CD4-positive, alpha-beta T cell treated with Interleukin-10 for 1 hour (primary cell): ENCODE results near the gene MDC1.
"Not testable (repeated sequence)": the region's sequence is repeated elsewhere in the genome, so short reads cannot be mapped to it uniquely, and the experiment has no call there.

Experiments used
- DNase-seq: peaks from one replicate; pipeline ENCODE4 v3.0.0-alpha.2; 2020

MDC1 gene, protein sequence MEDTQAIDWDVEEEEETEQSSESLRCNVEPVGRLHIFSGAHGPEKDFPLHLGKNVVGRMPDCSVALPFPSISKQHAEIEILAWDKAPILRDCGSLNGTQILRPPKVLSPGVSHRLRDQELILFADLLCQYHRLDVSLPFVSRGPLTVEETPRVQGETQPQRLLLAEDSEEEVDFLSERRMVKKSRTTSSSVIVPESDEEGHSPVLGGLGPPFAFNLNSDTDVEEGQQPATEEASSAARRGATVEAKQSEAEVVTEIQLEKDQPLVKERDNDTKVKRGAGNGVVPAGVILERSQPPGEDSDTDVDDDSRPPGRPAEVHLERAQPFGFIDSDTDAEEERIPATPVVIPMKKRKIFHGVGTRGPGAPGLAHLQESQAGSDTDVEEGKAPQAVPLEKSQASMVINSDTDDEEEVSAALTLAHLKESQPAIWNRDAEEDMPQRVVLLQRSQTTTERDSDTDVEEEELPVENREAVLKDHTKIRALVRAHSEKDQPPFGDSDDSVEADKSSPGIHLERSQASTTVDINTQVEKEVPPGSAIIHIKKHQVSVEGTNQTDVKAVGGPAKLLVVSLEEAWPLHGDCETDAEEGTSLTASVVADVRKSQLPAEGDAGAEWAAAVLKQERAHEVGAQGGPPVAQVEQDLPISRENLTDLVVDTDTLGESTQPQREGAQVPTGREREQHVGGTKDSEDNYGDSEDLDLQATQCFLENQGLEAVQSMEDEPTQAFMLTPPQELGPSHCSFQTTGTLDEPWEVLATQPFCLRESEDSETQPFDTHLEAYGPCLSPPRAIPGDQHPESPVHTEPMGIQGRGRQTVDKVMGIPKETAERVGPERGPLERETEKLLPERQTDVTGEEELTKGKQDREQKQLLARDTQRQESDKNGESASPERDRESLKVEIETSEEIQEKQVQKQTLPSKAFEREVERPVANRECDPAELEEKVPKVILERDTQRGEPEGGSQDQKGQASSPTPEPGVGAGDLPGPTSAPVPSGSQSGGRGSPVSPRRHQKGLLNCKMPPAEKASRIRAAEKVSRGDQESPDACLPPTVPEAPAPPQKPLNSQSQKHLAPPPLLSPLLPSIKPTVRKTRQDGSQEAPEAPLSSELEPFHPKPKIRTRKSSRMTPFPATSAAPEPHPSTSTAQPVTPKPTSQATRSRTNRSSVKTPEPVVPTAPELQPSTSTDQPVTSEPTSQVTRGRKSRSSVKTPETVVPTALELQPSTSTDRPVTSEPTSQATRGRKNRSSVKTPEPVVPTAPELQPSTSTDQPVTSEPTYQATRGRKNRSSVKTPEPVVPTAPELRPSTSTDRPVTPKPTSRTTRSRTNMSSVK (N-terminal part only)

DNA sequence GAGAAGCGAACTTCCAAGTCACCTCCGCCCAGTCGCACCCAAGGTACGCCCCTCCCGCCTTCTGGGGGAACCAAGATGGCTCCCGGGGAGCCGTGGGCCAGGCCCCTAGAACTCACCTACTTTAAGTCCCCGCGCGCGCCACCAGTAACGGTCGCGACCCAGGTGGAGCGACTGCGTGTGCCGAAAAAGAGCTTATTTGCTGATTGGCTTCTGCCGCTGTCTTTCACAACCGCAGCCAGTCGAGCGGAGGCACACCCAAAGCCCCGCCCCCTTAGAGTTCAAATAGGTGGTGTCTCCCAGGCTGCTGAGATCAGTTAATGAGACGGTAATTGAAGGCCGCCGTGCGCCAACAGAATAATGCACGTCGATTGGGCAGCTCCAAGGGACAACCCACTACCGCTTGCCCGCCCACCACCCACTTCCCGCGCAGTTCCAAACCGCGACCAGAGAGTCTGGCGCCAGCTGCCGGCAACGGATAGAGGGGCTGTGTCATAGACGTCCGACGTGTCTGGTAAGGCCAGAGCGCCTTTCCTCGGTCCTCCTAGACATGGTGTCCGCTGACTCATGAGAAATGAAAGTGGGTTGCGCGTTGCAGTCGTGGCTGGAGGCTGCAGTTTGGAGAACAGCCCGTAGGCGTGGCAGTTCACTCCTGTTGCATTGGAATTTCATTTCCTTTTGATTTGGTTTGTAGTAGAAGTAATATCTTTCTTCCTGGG, at the start of gene MDC1:
Gene MDC1, minus strand, starts transcription at position 153 of the 716 bp plus-strand sequence. CDS start 2,106 bp downstream, outside the sequence.
- peak; percentile 100 for DNase-seq

DNA sequence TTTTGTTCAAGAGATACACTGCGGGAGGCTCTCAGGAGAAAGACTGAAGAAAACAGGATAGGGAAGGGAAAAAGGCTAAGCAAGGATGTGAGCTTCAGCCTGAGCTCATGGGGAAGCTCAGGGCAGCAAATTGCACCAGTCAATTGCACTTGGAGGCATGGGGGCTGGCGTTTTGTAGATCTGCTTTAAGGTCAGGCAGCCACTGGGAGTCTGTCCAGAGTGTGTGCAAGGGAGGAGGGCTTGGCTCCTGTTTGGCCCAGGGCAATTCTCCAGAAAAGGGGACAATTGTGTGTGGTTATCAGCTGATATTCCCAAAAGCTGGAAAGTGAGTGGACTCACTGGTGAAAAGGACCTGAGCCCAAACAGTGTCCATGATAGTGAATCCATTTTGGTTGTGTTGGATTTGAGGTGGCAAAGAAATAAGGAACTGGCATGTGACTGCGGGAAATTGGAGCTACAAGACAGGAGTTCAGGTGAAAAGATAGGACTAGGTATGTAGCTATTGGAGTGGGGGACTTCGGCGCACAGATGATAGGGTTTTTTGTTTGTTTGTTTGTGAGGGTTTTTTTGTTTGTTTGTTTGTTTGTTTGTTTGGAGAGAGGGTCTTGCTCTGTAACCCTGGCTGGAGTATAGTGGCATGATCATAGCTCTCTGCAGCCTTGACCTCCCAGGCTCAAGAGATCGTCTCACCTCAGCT, 49.5 kb upstream of the MDC1 start:
- DNase-seq = no peak

DNA sequence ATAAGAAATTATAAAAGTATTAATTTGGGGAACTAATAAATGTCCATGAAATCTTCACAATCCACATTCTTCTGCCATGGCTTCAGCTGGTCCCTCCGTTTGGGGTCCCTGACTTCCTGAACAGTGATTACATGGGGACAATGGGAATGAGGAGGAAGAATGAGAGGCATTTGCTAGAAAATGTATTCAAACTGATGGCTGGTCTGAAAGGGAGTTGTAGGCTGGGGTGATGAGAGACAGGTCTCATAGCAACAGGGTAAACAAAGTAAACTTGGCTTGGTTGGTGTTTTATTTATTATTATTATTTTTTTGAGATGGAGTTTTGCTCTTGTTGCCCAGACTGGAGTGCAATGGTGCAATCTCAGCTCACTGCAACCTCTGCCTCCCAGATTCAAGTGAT, 48.4 kb upstream of the MDC1 start:
- DNase-seq = not testable (repeated sequence)

DNA sequence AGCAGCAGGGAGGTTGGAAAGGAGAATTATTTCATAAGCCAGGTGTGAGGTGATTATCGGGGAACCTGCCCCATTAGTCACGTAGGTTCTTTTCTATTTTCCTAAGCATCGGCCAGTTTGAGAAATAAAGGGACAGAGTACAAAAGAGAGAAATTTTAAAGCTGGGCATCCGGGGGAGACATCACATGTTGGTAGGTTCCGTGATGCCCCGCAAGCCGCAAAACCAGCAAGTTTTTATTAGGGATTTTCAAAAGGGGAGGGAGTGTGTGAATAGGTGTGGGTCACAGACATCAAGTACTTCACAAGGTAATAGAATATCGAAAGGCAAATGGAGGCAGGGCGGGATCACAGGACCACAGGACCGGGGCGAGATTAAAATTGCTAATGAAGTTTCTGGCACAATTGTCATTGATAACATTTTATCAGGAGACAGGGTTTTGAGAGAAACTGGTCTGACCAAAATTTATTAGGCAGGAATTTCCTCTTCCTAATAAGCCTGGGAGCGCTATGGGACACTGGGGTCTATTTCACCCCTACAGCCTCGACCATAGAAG, 47.5 kb upstream of the MDC1 start:
- not testable (repeated sequence) for DNase-seq

DNA sequence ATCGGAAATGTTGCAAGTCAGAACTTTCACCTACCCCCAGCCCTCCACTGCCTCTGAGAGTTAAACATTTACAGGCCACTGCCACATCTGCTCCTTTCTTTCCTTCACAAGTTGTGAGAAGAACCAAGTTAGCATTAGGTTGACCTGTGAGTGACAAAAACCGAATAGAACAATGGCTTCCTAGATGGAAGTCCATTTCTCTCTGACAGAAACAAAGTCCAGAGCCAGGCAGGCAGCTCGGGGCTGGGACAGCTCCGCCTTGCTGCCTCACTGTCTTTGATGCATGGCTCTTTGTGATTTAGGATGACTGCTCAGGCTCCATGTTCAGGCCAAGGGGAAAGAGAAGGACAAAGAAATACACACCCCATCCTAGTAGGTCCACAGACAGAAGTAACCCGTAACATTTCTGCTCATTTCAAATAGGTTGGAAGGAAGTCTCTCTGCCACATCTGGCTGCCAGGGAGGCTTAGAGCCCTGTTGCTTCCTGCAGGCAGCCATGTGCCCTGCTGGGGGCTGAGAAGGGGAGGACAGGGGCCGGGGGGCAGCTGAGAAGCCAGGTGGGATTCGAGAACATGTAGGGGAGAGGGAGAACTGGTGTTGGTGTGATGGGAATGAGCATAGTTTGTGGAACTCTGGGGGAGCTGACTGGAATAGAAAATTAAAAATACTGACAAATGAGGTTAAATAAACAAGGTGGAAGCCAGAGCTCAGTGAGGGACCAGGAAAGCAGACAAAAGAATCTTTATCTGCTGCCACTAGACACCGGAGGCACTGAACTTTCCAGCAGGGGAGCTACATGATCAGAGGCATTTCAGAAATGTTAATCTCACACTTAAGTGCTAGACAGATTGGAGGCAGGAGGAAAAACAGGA, 46.8 kb upstream of the MDC1 start:
- DNase-seq = no peak

DNA sequence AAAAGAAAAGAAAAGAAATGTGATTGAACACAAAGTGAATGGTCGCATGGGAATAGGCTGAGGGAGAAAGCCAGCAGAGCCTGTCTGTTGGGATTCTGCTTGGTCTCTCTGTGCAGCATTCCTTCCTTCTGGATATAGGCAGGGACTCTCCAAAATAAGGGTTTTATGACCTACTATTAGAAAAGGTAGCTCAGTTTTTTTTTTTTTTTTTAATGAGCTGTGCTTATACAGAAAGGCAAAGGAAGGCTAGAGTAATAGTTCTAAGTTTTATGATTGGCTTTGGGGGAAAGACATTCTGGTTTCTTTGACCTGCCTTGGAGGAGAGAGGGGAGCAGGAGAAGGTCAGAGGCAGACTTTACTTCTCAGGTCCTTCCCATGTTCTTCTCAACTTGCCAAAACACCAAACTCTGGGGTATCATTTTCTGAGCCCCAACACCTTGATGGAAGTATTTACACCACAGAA, 46.1 kb upstream of the MDC1 start:
- DNase-seq = no peak

DNA sequence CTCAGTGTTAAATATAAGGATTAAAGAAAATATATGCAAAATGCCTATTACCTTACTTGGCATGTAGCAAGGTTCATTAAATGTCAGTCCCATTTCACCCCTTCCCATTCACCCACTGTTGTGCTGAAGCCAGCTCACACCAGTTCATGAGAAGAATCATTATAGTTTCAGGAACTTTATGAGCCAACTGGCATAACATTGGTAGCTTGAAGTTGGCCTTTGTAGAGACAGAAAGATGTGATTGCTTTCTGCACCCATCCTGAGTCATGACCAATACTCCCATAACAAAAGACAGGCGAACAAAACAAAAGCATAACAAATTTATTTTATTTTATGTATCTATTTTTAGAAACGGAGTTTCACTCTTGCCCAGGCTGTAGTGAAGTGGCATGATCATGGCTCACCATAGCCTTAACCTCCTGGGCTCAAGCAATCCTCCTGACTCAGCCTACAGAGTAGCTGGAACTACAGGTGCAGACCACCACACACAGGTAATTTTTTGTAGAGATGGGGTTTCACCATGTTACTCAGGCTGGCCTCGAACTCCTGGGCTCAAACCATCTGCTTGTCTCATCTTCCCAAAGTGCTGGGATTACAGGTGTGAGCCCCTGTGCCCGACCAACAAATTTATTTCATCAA, 44.8 kb upstream of the MDC1 start:
- DNase-seq = no peak

DNA sequence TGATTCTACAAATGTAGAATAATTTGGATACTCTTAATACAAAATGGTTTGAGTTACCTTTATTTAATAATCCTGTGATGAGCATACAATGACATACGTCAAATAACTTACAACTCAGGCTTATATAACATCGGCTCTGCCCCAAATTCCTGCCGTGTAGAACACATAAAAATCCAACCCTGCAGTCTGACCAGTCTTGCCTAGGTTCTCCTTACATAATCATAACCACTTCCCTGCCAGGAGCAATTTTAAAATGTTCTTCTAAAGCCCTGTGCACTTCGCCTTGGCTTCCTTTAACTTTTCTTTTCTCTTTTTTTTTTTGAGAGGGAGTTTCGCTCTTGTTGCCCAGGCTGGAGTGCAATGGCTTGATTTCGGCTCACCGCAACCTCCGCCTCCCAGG, 43.5 kb upstream of the MDC1 start:
- no peak for DNase-seq

DNA sequence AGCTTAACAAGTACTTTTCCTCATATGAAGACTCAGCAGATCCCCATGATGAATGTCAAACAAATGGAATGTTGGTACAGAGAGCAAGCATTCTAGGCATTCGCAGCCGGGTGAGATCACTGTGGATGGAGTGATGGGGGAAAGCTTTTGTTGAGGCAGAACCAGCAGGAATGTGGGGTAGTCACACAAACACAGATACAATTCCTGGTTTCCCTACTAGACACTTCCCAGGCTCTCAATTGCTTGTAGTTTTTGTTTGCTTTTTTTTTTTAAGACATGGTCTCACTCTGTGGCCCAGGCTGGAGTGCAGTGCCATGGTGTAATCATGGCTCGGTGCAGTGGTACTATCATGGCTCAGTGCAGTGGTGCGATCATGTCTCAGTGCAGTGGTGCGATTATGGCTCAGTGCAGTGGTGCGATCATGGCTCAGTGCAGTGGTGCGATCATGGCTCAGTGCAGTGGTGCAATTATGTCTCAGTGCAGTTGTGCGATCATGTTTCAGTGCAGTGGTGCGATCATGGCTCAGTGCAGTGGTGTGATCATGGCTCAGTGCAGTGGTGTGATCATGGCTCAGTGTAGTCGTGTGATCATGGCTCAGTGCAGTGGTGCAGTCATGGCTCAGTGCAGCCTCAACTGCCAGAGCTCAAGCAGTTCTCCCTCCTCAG, 42.6 kb upstream of the MDC1 start:
- no peak for DNase-seq

DNA sequence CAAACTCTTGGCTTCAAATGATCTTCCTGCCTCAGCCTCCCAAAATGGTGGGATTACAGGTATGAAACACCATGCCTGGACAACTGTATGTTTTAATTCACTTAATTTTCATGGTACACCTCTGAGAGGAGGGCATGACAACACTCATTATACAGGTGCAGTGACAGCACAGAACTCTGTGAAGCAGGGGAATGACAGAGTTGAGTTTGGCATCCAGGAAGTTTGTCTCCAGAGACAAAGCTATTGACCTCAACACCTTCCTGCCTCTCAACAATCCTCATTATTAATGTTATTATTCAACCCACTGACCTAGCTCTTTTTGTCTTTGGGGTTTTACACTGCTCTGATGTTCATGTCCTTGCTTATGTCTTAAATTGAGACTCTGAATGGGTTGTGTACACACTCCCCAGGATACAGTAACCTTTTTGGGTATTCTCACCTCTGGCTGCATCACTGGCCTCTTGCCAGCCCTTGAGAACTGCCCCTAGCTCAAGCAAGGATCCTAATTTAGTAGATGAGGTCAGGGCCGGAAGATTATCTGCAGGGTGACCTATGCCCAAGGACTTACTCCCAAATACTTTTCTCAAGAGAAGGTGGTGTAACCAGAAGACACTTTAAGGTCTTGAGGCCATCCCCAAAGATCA, 40.3 kb upstream of the MDC1 start:
- DNase-seq = no peak

DNA sequence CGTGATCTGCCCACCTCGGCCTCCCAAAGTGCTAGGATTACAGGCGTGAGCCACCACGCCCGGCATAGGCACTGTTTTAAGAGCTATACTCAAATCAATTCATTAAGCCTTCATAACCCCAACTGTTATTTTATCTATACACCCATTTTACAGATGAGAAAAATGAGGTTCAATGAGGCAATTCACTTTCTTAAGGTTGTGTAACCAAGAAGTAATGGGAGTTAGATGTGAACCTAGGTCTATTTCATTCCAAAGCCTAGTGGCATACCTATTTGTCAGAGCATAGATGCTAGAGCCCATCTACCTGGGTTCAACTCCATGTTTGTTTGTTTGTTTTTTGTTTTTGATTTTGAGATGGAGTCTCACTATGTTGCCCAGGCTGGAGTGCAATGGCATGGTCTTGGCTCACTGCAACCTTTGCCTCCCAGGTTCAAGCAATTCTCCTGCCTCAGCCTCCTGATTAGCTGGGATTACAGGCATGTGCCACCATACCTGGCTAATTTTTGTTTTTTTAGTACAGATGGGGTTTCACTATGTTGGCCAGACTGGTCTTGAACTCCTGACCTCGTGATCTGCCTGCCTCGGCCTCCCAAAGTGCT, 39.4 kb upstream of the MDC1 start:
- DNase-seq = not testable (repeated sequence)

DNA sequence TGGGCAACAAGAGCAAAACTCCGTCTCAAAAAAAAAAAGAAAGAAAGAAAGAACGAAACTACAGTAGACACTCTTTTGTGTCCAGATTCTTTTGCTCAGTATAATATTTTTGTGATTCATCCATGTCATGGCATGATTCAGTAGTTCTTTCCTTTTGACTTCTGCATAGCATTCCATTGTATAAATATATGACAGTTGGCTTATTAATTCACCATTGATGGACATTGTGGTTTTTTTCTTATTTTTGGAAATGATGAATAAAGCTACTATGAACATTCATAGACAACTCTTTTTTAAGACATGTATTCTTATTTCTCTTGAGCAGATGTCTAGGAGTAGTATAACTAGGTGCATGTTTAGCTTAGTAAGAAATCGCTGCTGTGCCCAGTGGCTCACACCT, 37.5 kb upstream of the MDC1 start:
- no peak for DNase-seq

DNA sequence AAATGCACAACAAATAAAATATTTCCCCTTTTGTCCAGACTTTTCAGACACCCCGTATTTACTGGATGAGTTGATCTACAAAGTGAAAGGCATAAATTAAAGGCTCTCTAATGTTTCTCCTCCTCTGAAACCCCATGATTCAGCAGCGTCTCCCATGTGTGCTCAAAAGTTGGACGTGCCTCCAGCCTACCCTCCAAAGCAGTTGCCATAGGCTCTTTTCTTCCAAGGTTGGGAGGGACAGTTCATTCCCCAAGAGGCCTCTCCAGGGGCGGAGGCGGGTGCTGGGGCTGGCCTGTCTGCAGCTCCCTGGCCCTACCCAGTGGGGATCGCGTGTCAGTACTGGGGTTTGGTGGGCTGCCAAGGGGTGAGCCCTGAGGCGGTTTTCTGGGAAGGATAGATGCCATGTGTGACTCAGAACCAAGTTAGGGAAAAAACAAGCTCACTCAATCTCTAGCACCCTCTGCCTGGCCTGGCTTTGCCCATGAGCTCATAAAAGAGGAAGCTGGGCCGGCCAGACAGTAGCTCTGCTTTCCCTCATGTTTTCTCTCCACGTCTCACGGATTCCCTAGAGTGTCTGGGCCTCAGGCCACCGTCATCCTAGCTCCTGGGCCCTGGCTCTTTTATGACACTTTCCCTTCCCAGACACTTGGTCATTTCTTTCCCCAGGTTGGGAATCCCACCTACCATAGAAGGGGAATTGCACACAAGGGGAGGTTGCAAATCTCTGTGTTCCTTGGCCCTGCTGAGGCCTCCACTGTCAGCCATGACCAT, 35.3 kb upstream of the MDC1 start:
- DNase-seq = no peak

DNA sequence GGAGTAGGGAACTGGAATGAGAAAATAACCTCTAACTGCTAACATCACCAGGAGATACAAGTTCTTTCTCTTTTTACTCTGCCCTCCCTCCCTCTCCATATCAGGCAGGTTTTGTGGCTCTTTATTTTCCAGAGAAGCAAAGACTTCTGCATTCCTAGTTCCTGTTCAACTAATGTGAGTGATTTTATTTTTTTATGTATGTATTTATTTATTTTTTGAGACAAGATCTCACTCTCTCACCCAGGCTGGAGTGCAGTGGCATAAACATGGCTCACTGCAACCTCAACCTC, 33.2 kb upstream of the MDC1 start:
- DNase-seq = no peak

DNA sequence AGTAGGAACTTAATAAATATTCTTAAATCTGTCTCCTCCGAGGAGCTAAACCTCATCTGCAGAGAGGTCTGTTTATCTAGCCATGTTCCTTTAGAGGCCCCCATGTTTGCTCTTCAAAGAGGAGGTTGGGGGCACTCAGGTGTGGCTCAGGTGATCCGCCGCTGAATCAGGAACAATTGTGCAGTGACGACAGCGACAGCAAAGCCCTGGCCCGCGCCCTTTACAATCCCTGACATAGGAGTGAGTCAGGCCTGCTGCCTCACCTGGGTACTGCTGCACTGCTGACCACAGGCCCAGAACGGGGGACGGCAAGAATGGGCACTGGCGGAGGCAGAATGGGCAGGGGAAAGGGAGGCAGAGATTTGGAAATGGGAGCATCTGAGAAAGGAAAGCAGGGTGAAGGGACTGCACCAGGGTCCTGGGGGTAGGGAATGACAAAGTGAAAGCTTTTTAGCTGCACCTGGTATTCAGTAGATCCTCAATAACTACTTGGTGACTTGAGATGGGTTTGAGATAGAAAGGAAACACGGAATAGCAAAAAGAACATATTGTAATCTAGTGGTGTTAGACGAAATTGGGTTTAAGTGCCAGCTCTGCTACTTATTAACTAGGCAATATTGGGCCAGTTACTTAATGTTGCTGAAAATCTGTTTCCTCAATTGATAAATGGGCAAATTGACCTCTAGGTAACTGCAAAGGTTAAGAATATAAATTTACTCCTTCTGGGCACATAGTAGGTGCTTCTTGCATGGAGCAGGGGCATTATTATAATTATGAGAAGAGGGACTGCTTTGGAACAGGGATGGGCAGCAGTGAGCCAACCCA, 32.7 kb upstream of the MDC1 start:
- DNase-seq = no peak

DNA sequence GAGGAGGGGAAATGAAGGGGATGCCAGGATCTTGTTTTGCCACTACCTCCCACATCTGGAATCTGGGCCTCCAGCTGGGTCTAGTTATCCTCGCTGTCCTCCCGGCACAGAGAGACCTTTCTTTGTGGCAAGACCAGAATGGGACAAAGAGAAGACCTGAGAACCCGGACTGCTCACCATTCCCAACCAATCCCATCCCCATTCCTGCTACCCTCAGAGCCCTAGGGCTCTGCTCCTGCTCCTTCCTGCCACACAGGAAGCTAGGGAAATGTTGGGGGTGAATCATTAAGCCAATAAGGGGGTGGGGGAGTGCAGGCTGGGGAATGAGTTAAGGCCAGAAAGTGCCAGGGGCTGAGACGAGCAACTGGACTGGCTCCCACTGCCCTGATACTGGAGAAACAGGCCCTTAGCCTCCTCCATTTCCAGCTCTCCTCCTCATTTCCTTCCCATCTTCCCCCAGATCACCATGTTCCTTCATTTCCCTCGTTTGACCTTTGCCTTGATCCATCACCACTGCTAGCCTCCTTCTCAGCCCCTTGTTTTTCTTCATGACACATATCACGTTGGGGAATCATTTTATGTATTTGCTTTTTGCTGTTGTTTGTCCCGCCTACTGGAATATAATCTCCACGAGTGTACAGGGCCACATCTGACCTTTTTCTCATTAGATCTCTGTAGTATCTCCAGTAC, 31.9 kb upstream of the MDC1 start:
- no peak for DNase-seq
